Measurements from ENCODE around the gene TSC2.

DNA sequence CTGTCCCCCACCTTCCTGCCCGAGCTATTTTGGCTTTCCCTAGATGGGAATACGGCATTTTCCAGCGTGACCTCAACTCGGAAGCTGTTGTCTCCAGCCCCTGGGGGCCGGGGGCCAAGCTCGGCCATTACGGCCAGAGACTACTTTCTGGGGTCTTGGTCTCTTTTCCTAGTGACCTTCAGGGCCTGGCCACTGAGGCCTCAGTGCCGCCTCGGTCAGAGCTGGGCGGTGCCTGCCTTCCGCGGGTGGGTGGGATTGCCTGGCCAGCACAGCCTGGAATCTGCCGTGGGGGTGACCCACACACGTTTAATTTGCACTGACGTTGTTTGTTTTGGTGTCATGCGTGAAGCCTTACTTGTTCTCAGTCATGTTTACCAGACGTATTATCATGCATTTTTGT is 29.2 kb downstream of the TSC2 start:
- no peak for TF ChIP-seq EP300 (IDR thresholded peaks at IDR 0.05; ENCODE audit: low read depth)
- no peak for TF ChIP-seq POLR2AphosphoS5 (IDR thresholded peaks at IDR 0.05)
- no peak for TF ChIP-seq POLR2A (IDR thresholded peaks at IDR 0.05)
- TF ChIP-seq CTCF (IDR thresholded peaks at IDR 0.05), result no peak

Measured in transverse colon (tissue), 4 donors.